SK-N-SH (cell line): ENCODE results near the gene AK6. TPM values are rescaled to one million over a fixed set of nuclear protein-coding genes. Genes with fewer than 3 reads are reported as not detected.
A peak's percentile ranks its signal among the peaks of the same experiment; 100 is the strongest.

ENCODE experiments used
- CTCF ChIA-PET: fragments of 300-600, 350-600 bp; formaldehyde crosslinking; extraction: SDS; loops from one replicate; lab custom pipeline; 2021; lab: Yijun Ruan, JAX
- POLR2A ChIA-PET: fragments of 350-600 bp; sonication (Branson Sonifier 250); formaldehyde crosslinking; extraction: SDS; loops from one replicate; lab custom pipeline; 2020; ENCODE audit warnings: antibody characterized with exemption, inconsistent platforms; lab: Yijun Ruan, JAX
- DNase-seq: peaks from one replicate; pipeline ENCODE4 v3.0.0; 2012
- H2AFZ ChIP-seq: fragments of 200-600 bp; sonication (generic); 2 replicates; pipeline ENCODE4 v1.8.1; 2016; ENCODE audit warnings: antibody characterized with exemption, mild to moderate bottlenecking, low read depth
- H3F3A ChIP-seq: fragments of 200-600 bp; sonication (generic); replicated peaks from 2 replicates; pipeline ENCODE3; 2016; ENCODE audit warnings: antibody characterized with exemption, mild to moderate bottlenecking; ENCODE audit not compliant: insufficient read depth
- H3K27ac ChIP-seq, 2 experiments: fragments of 200-500 bp in 1 of 2; fragments of 200-600 bp in 1 of 2; sonication (Bioruptor generic) in 1 of 2; sonication (generic), shearing (Covaris generic) in 1 of 2; 2 replicates each; pipeline versions ENCODE4 v1.5.1 to v1.6.1; 2014 to 2016; ENCODE audit warnings: low read depth in 2 of 2, inconsistent platforms in 1 of 2, low read length in 1 of 2, mild to moderate bottlenecking in 1 of 2, mixed read lengths in 1 of 2
- H3K27me3 ChIP-seq: fragments of 200-600 bp; sonication (generic), shearing (Covaris generic); 2 replicates; pipeline ENCODE4 v1.6.1; 2016; ENCODE audit warnings: mixed run types; ENCODE audit not compliant: insufficient read depth
- H3K36me3 ChIP-seq, 2 experiments: fragments of 200-500 bp in 1 of 2; fragments of 200-600 bp in 1 of 2; sonication (Bioruptor generic) in 1 of 2; sonication (generic) in 1 of 2; replicated peaks in 1 of 2; 2 replicates each; pipeline versions ENCODE3 to v1.5.1; 2014 to 2016; ENCODE audit warnings: low read length in 1 of 2, mild to moderate bottlenecking in 1 of 2; ENCODE audit not compliant: insufficient read depth in 2 of 2, control insufficient read depth in 1 of 2
- H3K4me1 ChIP-seq, 2 experiments: fragments of 200-500 bp in 1 of 2; fragments of 200-600 bp in 1 of 2; sonication (Bioruptor generic) in 1 of 2; sonication (generic), shearing (Covaris generic) in 1 of 2; 2 replicates each; pipeline versions ENCODE4 v1.5.1 to v1.6.1; 2014 to 2016; ENCODE audit warnings: low read depth in 1 of 2, low read length in 1 of 2, mixed run types in 1 of 2; ENCODE audit not compliant: insufficient read depth in 2 of 2, control insufficient read depth in 1 of 2
- H3K4me2 ChIP-seq: fragments of 200-600 bp; sonication (generic), shearing (Covaris generic); 2 replicates; pipeline ENCODE4 v1.6.1; 2017; ENCODE audit warnings: mixed run types
- H3K4me3 ChIP-seq, 2 experiments: fragments of 200-500 bp in 1 of 2; fragments of 200-600 bp in 1 of 2; sonication (Bioruptor generic) in 1 of 2; sonication (generic), shearing (Covaris generic) in 1 of 2; 2 replicates each; pipeline versions ENCODE4 v1.5.1 to v1.8.1; 2014 to 2016; ENCODE audit warnings: low read depth in 2 of 2, inconsistent platforms in 1 of 2, low read length in 1 of 2, mild to moderate bottlenecking in 1 of 2, mixed read lengths in 1 of 2, moderate library complexity in 1 of 2
- H3K79me2 ChIP-seq: fragments of 200-600 bp; sonication (generic); 2 replicates; pipeline ENCODE4 v1.8.1; 2017; ENCODE audit warnings: mild to moderate bottlenecking; ENCODE audit not compliant: insufficient read depth
- H3K9ac ChIP-seq: fragments of 200-600 bp; sonication (generic); 2 replicates; pipeline ENCODE4 v1.6.1; 2017; ENCODE audit warnings: mixed run types
- H3K9me2 ChIP-seq: fragments of 200-600 bp; sonication (generic); 2 replicates; pipeline ENCODE4 v1.6.1; 2017; ENCODE audit warnings: mixed run types
- H3K9me3 ChIP-seq: fragments of 200-600 bp; sonication (generic); 2 replicates; pipeline ENCODE4 v1.6.1; 2017; ENCODE audit warnings: mixed run types, mild to moderate bottlenecking, moderate library complexity
- H4K20me1 ChIP-seq: fragments of 200-600 bp; sonication (generic); 2 replicates; pipeline ENCODE4 v1.6.1; 2017; ENCODE audit warnings: mild to moderate bottlenecking, mixed run types; ENCODE audit not compliant: insufficient read depth
- FOSL2 ChIP-seq: IDR thresholded peaks from 2 replicates; pipeline ENCODE4 v1.4.0; 2012; ENCODE audit warnings: low read depth, mild to moderate bottlenecking, moderate library complexity, borderline replicate concordance
- FOXJ3 ChIP-seq: sonication (generic); formaldehyde crosslinking; IDR thresholded peaks from 2 replicates; pipeline ENCODE4 v1.5.1; 2020; ENCODE audit warnings: mild to moderate bottlenecking, missing genetic modification reagents
- GATA2 ChIP-seq: sonication (generic); formaldehyde crosslinking; IDR thresholded peaks from 2 replicates; pipeline ENCODE4 v1.5.0; 2020; ENCODE audit warnings: mild to moderate bottlenecking, missing genetic modification reagents
- IRF3 ChIP-seq: fragments of 150-350 bp; IDR thresholded peaks from 2 replicates; pipeline ENCODE4 v1.6.1; 2016; ENCODE audit warnings: mild to moderate bottlenecking, low read depth, low read length
- MEF2A ChIP-seq: IDR thresholded peaks from 2 replicates; pipeline ENCODE4 v1.4.0; 2012; ENCODE audit warnings: low read depth, borderline replicate concordance
- MXI1 ChIP-seq: IDR thresholded peaks from 2 replicates; pipeline ENCODE4 v1.6.1; 2012; ENCODE audit warnings: mild to moderate bottlenecking, low read depth, low read length, improper control_type of control experiment
- NFIC ChIP-seq: IDR thresholded peaks from 2 replicates; pipeline ENCODE4 v1.4.0; 2012; ENCODE audit warnings: borderline replicate concordance
- NRF1 ChIP-seq: IDR thresholded peaks from 2 replicates; pipeline ENCODE4 v1.6.1; 2012; ENCODE audit warnings: low read depth, mild to moderate bottlenecking, low read length
- PBX3 ChIP-seq: IDR thresholded peaks from 2 replicates; pipeline ENCODE4; 2012
- RAD21 ChIP-seq: IDR thresholded peaks from 2 replicates; pipeline ENCODE4 v1.6.1; 2012; ENCODE audit warnings: mild to moderate bottlenecking, low read length
- RCOR1 ChIP-seq: fragments of 150-350 bp; IDR thresholded peaks from 2 replicates; pipeline ENCODE4 v1.6.1; 2017; ENCODE audit warnings: antibody characterized with exemption, low read length
- RFX5 ChIP-seq: IDR thresholded peaks from 2 replicates; pipeline ENCODE4 v1.6.1; 2012; ENCODE audit warnings: mild to moderate bottlenecking, improper control_type of control experiment, low read length
- SIN3A ChIP-seq: IDR thresholded peaks from 2 replicates; pipeline ENCODE4 v1.6.1; 2012; ENCODE audit warnings: low read depth, mild to moderate bottlenecking, low read length, moderate library complexity, borderline replicate concordance
- SMC3 ChIP-seq: IDR thresholded peaks from 2 replicates; pipeline ENCODE4 v1.6.1; 2012; ENCODE audit warnings: low read depth, low read length, improper control_type of control experiment
- TAF1 ChIP-seq: IDR thresholded peaks from 2 replicates; pipeline ENCODE4 v1.6.1; 2012; ENCODE audit warnings: low read depth, mild to moderate bottlenecking, low read length, moderate library complexity, borderline replicate concordance
- USF2 ChIP-seq: fragments of 150-350 bp; IDR thresholded peaks from 2 replicates; pipeline ENCODE4 v1.6.1; 2017; ENCODE audit warnings: antibody characterized with exemption, low read length, low read depth, borderline replicate concordance
- WGBS: methylation state at CpG from one replicate; pipeline ENCODE4 v1.1.6; 2017; ENCODE audit warnings: low lambda C conversion rate; 5-methylcytosine and 5-hydroxymethylcytosine counted together
- polyA plus RNA-seq, 3 experiments: library from polyadenylated mRNA; depleted of rRNA; stranded (reverse); fragments of >200 nt; gene quantifications; 2 replicates each; pipeline ENCODE4 v1.2.3, GENCODE V29; 2012
- TF ChIP-seq, protein P1 (sequence below): fragments of 200-600 bp; sonication (generic); IDR thresholded peaks from 2 replicates; pipeline ENCODE4 v1.6.1; 2017; ENCODE audit warnings: antibody characterized with exemption, mild to moderate bottlenecking, moderate library complexity
- TF ChIP-seq, protein P2 (sequence below): IDR thresholded peaks from 2 replicates; pipeline ENCODE4 v1.4.0; 2012; ENCODE audit warnings: low read depth, borderline replicate concordance

AK6 gene
- polyA plus RNA-seq, 1 of the 3 experiments (the other 2 are of a cell fraction): 12.9 TPM

DNA sequence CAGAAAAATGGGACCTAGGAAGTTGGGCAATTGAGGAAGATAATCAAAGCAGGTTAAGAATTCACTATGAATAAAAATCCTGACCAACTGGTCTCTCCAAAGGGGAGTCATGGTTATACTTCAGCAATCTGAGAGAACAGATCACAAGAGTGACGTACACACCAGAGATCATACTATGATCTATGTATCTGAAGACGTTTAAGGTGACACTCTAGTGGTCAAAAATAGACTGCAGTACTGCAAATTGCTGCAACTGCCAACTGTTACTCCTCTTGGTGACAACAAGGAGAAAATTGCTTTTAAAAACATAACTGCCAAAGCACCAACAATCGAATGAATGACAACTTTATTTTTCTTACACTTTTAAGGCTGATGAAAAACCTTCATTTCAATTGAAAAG, 4.9 kb downstream of the AK6 start:
- DNase-seq: peak; percentile 43
- Histone ChIP-seq H3K27me3 (no peaks in the 10 kb centered on the region), H3K79me2 (peaks cover 94% of the 10 kb centered on the region), H3K4me2 (no peak overlapping the region), H2AFZ (no peak overlapping the region), H3K9ac (no peak overlapping the region), H3K36me3 (peaks cover 25 to 31% of the 10 kb centered on the region in 2 experiments), H3K4me1 (peaks cover 0 to 4% of the 10 kb centered on the region in 2 experiments; a peak in 2 of 4 replicates), H3K27ac (no peak overlapping the region), H3K4me3 (no peak overlapping the region), H4K20me1 (peaks cover 15% of the 10 kb centered on the region; the same call in 1 of the 2 replicates), H3F3A (peaks cover 9% of the 10 kb centered on the region), H3K9me3 (no peaks in the 10 kb centered on the region), H3K9me2 (no peaks in the 10 kb centered on the region)
- ChIA-PET POLR2A (no interaction called here), CTCF (no interaction called here)
- WGBS: 68% methylated on average over 3 of the region's 3 CpGs
- no peak for TF ChIP-seq RCOR1
- TF ChIP-seq, protein P1, sequence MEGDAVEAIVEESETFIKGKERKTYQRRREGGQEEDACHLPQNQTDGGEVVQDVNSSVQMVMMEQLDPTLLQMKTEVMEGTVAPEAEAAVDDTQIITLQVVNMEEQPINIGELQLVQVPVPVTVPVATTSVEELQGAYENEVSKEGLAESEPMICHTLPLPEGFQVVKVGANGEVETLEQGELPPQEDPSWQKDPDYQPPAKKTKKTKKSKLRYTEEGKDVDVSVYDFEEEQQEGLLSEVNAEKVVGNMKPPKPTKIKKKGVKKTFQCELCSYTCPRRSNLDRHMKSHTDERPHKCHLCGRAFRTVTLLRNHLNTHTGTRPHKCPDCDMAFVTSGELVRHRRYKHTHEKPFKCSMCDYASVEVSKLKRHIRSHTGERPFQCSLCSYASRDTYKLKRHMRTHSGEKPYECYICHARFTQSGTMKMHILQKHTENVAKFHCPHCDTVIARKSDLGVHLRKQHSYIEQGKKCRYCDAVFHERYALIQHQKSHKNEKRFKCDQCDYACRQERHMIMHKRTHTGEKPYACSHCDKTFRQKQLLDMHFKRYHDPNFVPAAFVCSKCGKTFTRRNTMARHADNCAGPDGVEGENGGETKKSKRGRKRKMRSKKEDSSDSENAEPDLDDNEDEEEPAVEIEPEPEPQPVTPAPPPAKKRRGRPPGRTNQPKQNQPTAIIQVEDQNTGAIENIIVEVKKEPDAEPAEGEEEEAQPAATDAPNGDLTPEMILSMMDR: peak; percentile 59

DNA sequence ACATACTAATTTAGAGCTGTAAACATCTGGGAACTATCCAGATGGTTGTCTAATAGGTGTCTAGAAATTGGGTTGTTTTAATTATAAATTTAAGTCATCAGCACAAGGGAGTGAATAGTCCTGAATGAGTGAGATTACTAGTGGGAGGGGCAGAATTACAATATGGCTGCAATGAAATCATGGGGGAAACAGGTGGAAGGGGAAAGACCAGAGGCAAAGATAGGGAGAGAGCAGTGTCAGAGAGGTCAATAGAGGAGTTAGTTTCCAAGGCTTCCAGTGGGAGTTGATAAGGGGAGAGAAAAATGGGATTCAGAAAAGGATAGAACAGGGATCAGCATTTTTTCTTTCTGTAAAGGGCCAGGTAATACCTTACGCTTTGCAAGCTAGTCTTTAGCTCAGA, 8.9 kb downstream of the AK6 start:
- H4K20me1 ChIP-seq: peaks cover 9% of the 10 kb centered on the region; the same call in 1 of the 2 replicates
- H2AFZ ChIP-seq: no peak overlapping the region
- no peak overlapping the region for H3K27ac ChIP-seq
- no peak overlapping the region for H3K9ac ChIP-seq
- 90% methylated on average over 1 of the region's 1 CpG for WGBS
- POLR2A ChIA-PET: interaction anchor here (0.6 kb wide), 1 partner anchor 11 kb away, joined by 3 read pairs; no protein-coding TSS in a partner anchor
- peaks cover 14 to 38% of the 10 kb centered on the region in 2 experiments for H3K36me3 ChIP-seq
- CTCF ChIA-PET: no interaction called here
- H3K4me2 ChIP-seq: no peak overlapping the region
- no peaks in the 10 kb centered on the region for H3K9me2 ChIP-seq
- no peaks in the 10 kb centered on the region for H3K27me3 ChIP-seq
- H3F3A ChIP-seq: peaks cover 8% of the 10 kb centered on the region
- no peak overlapping the region for H3K4me3 ChIP-seq
- no peaks in the 10 kb centered on the region for H3K9me3 ChIP-seq
- peaks cover 87% of the 10 kb centered on the region for H3K79me2 ChIP-seq
- no peak for DNase-seq
- no peaks in the 10 kb centered on the region for H3K4me1 ChIP-seq
- TF ChIP-seq NRF1 (no peak), SIN3A (no peak), TAF1 (no peak), RCOR1 (no peak), PBX3 (no peak), MEF2A (no peak), RAD21 (no peak), FOXJ3 (CRISPR knock-in tag) (no peak), RFX5 (no peak), FOSL2 (no peak), SMC3 (no peak), NFIC (no peak), USF2 (no peak), MXI1 (no peak), IRF3 (no peak), GATA2 (no peak)
- TF ChIP-seq, protein P2, sequence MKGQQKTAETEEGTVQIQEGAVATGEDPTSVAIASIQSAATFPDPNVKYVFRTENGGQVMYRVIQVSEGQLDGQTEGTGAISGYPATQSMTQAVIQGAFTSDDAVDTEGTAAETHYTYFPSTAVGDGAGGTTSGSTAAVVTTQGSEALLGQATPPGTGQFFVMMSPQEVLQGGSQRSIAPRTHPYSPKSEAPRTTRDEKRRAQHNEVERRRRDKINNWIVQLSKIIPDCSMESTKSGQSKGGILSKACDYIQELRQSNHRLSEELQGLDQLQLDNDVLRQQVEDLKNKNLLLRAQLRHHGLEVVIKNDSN: no peak
- TF ChIP-seq, protein P1: no peak
